ENCODE data around the gene YKT6.

Gene YKT6

DNA sequence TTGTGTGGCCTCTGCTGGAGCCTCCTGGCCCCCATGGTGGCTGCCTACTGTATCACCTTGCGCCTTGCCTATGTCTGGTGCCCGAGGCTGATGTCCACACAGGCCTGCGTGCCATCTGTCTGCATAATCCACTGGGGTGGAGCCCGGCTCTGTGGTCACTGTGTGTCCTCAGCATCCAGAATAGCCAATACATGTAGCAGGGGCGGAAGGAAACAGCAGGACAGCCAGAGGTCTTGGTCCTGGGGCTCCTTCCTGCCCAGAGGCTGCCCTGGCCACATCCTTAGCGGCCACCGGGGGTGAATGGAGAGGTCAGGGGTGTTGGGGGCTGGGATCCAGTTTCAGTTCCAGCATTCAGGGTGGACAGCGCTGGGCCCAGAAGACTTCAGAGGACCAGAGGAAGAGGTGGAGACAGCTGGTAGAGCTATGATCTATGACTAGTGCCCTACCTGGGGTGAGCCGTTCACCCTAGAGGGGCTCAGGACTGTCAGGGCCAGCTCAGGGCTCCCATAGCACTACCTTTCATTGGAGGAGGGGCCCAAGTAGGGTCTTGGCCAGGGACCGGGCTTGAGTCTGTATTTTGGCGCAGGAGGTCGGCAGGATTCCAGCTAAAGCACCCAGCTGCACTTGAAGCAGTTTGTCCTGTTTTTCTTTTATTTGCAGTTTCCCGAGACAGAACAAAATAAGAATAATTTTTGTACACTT, 15.9 kb downstream of the YKT6 start:
- TF ChIP-seq CTCF (IDR thresholded peaks at IDR 0.05; ENCODE audit: low read depth, low read length): no peak
- H3K4me3 ChIP-seq (ENCODE audit: low read depth, low read length): no peak overlapping the region

DNA sequence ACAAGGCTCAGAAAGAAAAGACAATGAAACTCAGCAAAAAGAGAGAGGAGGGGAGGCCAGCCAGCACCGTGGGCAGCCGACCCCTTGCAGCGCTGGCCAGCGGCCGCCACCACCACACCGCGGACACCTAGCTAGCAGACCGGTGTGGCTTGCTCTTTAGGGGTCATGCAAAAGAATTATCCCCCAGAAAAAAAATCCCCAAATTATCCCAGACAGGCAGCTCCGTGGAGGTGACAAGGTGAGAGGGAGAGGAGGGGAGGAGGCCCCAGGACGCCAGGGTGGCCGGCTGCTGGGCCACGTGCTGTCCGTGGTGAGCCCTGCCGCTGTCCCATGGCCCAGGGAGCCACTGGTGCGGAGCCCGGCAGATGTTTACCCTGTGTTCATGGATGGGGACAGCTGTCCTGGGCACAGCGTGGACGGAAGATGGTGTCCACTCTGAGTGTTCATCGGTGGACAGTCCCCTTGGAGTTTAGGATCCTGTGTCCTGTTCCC, 16.5 kb downstream of the YKT6 start:
- TF ChIP-seq CTCF (IDR thresholded peaks at IDR 0.05; ENCODE audit: low read depth, low read length): no peak
- H3K4me3 ChIP-seq (ENCODE audit: low read depth, low read length): no peak overlapping the region

- H3K4me3 ChIP-seq (ENCODE audit: low read depth, low read length): no peak overlapping the region
- TF ChIP-seq CTCF (IDR thresholded peaks at IDR 0.05; ENCODE audit: low read depth, low read length): no peak
Observed at GRCh38 chr7:44217852-44218402, 17.1 kb downstream of the YKT6 start.

GRCh38 chr7:44218418-44219201, 17.8 kb downstream of the YKT6 start:
- no peak for TF ChIP-seq CTCF (IDR thresholded peaks at IDR 0.05; ENCODE audit: low read depth, low read length)
- H3K4me3 ChIP-seq (ENCODE audit: low read depth, low read length): no peak overlapping the region

DNA sequence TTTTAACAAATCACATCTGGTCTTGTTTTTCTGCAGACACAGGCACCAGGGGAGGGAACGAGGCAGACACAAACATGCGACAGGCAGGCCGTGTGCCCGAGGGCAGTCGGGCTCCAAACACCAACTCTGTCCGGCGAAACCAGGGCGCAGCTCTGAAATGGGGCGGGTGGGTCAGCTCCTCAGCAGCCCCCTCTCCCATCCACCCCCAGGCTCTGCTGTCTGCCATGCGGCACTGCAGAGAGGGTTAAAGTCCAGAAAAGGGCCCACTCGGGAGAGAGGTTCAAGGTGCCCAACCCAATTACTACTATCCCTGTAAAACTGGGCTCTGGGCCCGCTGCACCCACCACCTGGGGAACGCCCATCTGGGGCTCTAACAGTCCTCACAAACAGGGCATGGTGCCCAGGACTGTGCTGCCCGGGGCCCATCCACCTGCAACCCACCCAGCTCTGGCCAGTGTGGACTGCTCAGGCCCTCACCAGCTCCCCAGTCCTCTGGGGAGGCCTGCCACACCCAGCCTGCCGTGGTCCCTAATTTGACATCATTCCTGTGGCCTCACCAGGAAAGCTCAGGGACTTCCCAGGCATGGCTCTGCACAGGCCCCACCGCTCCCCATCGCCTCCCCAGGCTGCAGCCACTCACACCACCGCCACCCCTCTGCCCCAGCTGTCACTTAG, 18.7 kb downstream of the YKT6 start:
- TF ChIP-seq CTCF (IDR thresholded peaks at IDR 0.05; ENCODE audit: low read depth, low read length): no peak
- H3K4me3 ChIP-seq (ENCODE audit: low read depth, low read length): no peak overlapping the region

- TF ChIP-seq CTCF (IDR thresholded peaks at IDR 0.05; ENCODE audit: low read depth, low read length): no peak
- H3K4me3 ChIP-seq (ENCODE audit: low read depth, low read length): no peak overlapping the region
Observed at GRCh38 chr7:44220046-44220357, 19.2 kb downstream of the YKT6 start.
